Endothelial cell of umbilical vein (primary cell): ENCODE measurements around the gene SYNGR3. TPM values are rescaled to one million over a fixed set of nuclear protein-coding genes. Genes with fewer than 3 reads are reported as not detected.

Experiments
- BruUV-seq: library from RNA; stranded (reverse); fragments of 400-500 nt; replicated peaks from 2 replicates; lab custom pipeline; 2021; lab: Mats Ljungman, UMichigan
- CTCF ChIA-PET: fragments of 300-600, 350-600 bp; sonication (Branson Sonifier 250); formaldehyde crosslinking; loops from one replicate; lab custom pipeline; 2021; ENCODE audit warnings: antibody characterized with exemption, inconsistent platforms; lab: Charles Lee
- POLR2A ChIA-PET: fragments of 300-600, 350-600 bp; sonication (Branson Sonifier 250); formaldehyde crosslinking; loops from one replicate; lab custom pipeline; 2021; ENCODE audit warnings: antibody characterized with exemption, inconsistent platforms; lab: Charles Lee
- DNase-seq: peaks from one replicate; pipeline ENCODE4 v3.0.0-alpha.2; 2011; ENCODE audit warnings: low read depth, low spot score
- FAIRE-seq: peaks from 2 replicates; lab custom pipeline; 2011; peaks lifted over from hg19 to GRCh38; lab: Jason Lieb, UNC
- H2AFZ ChIP-seq: 2 replicates; pipeline ENCODE4 v1.6.0; 2012; ENCODE audit warnings: low read depth, low read length, control low read depth, inconsistent platforms
- H3K27ac ChIP-seq: 2 replicates; pipeline ENCODE4 v1.5.1; 2011; ENCODE audit warnings: low read depth, mild to moderate bottlenecking, control low read depth, low read length, moderate library complexity; ENCODE audit not compliant: insufficient read depth
- H3K27me3 ChIP-seq, 2 experiments: 2 replicates each; pipeline versions ENCODE4 v1.6.0 to v1.6.1; 2011; ENCODE audit warnings: low read length in 2 of 2, mixed read lengths in 1 of 2; ENCODE audit not compliant: control insufficient read depth in 2 of 2, insufficient read depth in 2 of 2
- H3K36me3 ChIP-seq, 2 experiments: 2 replicates in 1 of 2; 3 replicates in 1 of 2; pipeline ENCODE4 v1.5.1; 2011; ENCODE audit warnings: low read length in 2 of 2, mild to moderate bottlenecking in 1 of 2, moderate library complexity in 1 of 2; ENCODE audit not compliant: control insufficient read depth in 2 of 2, insufficient read depth in 2 of 2; ENCODE audit errors: extremely low read depth in 1 of 2
- H3K4me1 ChIP-seq: 3 replicates; pipeline ENCODE4 v1.5.1; 2011; ENCODE audit warnings: mild to moderate bottlenecking, low read length; ENCODE audit not compliant: control insufficient read depth, insufficient read depth; ENCODE audit errors: extremely low read depth
- H3K4me2 ChIP-seq: 2 replicates; pipeline ENCODE4 v1.6.1; 2011; ENCODE audit warnings: low read length, control low read depth, mixed read lengths; ENCODE audit not compliant: insufficient read depth
- H3K4me3 ChIP-seq, 3 experiments: fragments of 200-600 bp in 1 of 3; sonication (generic), shearing (Covaris generic) in 1 of 3; replicated peaks in 1 of 3; 2 replicates each; pipeline ENCODE4 v1.5.1; 2011 to 2016; ENCODE audit warnings: control low read depth in 3 of 3, low read length in 3 of 3, mild to moderate bottlenecking in 2 of 3, inconsistent platforms in 1 of 3, low read depth in 1 of 3, moderate library complexity in 1 of 3; ENCODE audit not compliant: insufficient read depth in 1 of 3
- H3K79me2 ChIP-seq: 2 replicates; pipeline ENCODE4 v1.6.0; 2012; ENCODE audit warnings: low read length, inconsistent platforms; ENCODE audit not compliant: control insufficient read depth, insufficient read depth
- H3K9ac ChIP-seq: replicated peaks from 2 replicates; pipeline ENCODE3; 2011; ENCODE audit warnings: low read length, control low read depth; ENCODE audit not compliant: insufficient read depth; ENCODE audit errors: extremely low read depth
- H3K9me1 ChIP-seq: replicated peaks from 3 replicates; pipeline ENCODE4 v1.6.0; 2011; ENCODE audit warnings: mild to moderate bottlenecking, low read length; ENCODE audit not compliant: control insufficient read depth, insufficient read depth; ENCODE audit errors: extremely low read depth
- H3K9me3 ChIP-seq: replicated peaks from 2 replicates; pipeline ENCODE4 v1.5.1; 2012; ENCODE audit warnings: low read length, inconsistent platforms; ENCODE audit not compliant: control insufficient read depth, insufficient read depth
- H4K20me1 ChIP-seq: replicated peaks from 2 replicates; pipeline ENCODE3; 2011; ENCODE audit warnings: mild to moderate bottlenecking, low read length; ENCODE audit not compliant: control insufficient read depth, insufficient read depth; ENCODE audit errors: extremely low read depth
- EZH2 ChIP-seq: IDR thresholded peaks from 2 replicates; pipeline ENCODE4 v1.6.1; 2012; ENCODE audit warnings: borderline replicate concordance, low read depth, mild to moderate bottlenecking, moderate library complexity, low read length, inconsistent platforms; ENCODE audit not compliant: severe bottlenecking
- FOS ChIP-seq: IDR thresholded peaks from 2 replicates; pipeline ENCODE4 v1.6.1; 2011; ENCODE audit warnings: mild to moderate bottlenecking, low read length, moderate library complexity, borderline replicate concordance; ENCODE audit not compliant: insufficient read depth
- GATA2 ChIP-seq: IDR thresholded peaks from 2 replicates; pipeline ENCODE4 v1.7.0; 2011; ENCODE audit warnings: low read depth, mild to moderate bottlenecking, moderate library complexity, mixed read lengths, low read length; ENCODE audit not compliant: insufficient read length, insufficient read depth
- JUN ChIP-seq: IDR thresholded peaks from 2 replicates; pipeline ENCODE4 v1.6.1; 2011; ENCODE audit warnings: borderline replicate concordance, low read depth; ENCODE audit not compliant: insufficient read length, insufficient read depth
- MYC ChIP-seq: IDR thresholded peaks from one replicate; pipeline ENCODE4 v1.6.1; 2011; ENCODE audit warnings: mild to moderate bottlenecking, low read depth, low read length
- POLR2A ChIP-seq: IDR thresholded peaks from 2 replicates; pipeline ENCODE4 v1.6.1; 2012; ENCODE audit warnings: low read depth, mild to moderate bottlenecking, control low read depth, low read length
- POLR2AphosphoS5 ChIP-seq: IDR thresholded peaks from 2 replicates; pipeline ENCODE4 v1.6.1; 2012; ENCODE audit warnings: low read depth, mild to moderate bottlenecking, control low read depth, low read length, moderate library complexity; ENCODE audit not compliant: insufficient read depth
- dilution Hi-C: fragments of 300-500 bp; cut with MboI; formaldehyde crosslinking; loops from one replicate; pipeline ENCODE4 v1.15.0; 2019; ENCODE audit warnings: low sequenced_read_pairs; ENCODE audit not compliant: extremely low pct_ligation_motif_present
- intact Hi-C: fragments of 100-400 bp; cut with micrococcal nuclease; formaldehyde crosslinking; loops from one replicate; pipeline ENCODE4 v1.10.0; 2022
- polyA plus RNA-seq, 4 experiments: library from polyadenylated mRNA; depleted of rRNA in 3 of 4; stranded (reverse) in 3 of 4; unstranded in 1 of 4; fragments of >200 nt; gene quantifications; 2 replicates each; pipeline versions ENCODE4 v1.2.1 to v1.2.3, GENCODE V29; 2011 to 2012; ENCODE audit warnings: missing spikeins in 1 of 4
- total RNA-seq: library from RNA; stranded (reverse); gene quantifications from 2 replicates; pipeline ENCODE4 v1.2.3, GENCODE V29; 2021
- TF ChIP-seq, protein P1 (sequence below): IDR thresholded peaks from 2 replicates; pipeline ENCODE4 v1.6.1; 2011; ENCODE audit not compliant: insufficient read depth, insufficient read length
- TF ChIP-seq, protein P2 (sequence below), 2 donors: IDR thresholded peaks; 1 replicate in 1 of 2; 2 replicates in 1 of 2; pipeline ENCODE4 v1.5.1; 2011; ENCODE audit warnings: low read length in 2 of 2, mild to moderate bottlenecking in 2 of 2, moderate library complexity in 2 of 2, control low read depth in 1 of 2, inconsistent platforms in 1 of 2, low read depth in 1 of 2; ENCODE audit not compliant: insufficient read depth in 1 of 2; ENCODE audit errors: extremely low read depth in 1 of 2

SYNGR3 gene
- total and polyA plus RNA-seq, 2 donors (not counting 3 experiments of a cell fraction or from before 2014, with no cell fraction given): 0.95 to 1.4 TPM

DNA sequence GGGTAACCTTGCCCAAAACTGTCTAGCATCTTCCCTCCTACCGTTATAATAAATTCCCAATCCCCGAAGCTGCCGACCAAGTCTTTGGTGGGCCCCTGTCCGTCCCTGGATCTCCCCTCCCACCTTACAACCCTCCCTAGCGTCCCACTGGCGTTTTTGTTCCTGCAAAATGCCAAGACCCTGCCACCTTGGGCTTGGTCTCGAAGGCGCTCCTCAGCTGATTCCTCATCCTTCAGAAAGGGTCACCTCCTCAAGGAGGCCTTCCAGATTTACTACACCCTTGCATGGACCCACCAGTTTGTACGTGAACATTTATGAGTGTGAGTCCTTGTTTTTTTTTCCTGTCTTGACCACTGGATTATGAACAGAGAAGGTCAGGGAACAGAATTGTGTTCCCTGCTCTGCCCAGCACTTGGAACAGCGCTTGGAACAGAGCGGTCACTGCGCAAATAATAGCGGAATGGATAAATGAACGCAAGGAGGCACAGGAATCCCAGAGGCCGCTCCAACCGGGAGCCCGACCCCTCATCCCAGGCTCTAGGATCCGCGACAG lies 6.7 kb upstream of the SYNGR3 start:
- intact Hi-C loops: no loop called here
- Histone ChIP-seq H3K27me3 (peaks cover 35 to 41% of the 10 kb centered on the region in 2 experiments), H3K27ac (no peak overlapping the region), H3K9ac (no peak overlapping the region), H3K4me2 (peak overlapping the region; percentile 65), H3K79me2 (peaks cover 5% of the 10 kb centered on the region), H4K20me1 (no peaks in the 10 kb centered on the region), H2AFZ (peak overlapping the region; percentile 90), H3K36me3 (peaks cover 0 to 10% of the 10 kb centered on the region in 2 experiments), H3K4me3 (peak overlapping the region in 2 of 3 experiments; percentile 24 to 75), H3K9me1 (no peaks in the 10 kb centered on the region), H3K9me3 (no peaks in the 10 kb centered on the region), H3K4me1 (peaks cover 15% of the 10 kb centered on the region)
- FAIRE-seq (no peak), DNase-seq (no peak)
- ChIA-PET CTCF (interaction anchor here (5.0 kb wide), 1 partner anchor 158 kb away, joined by 21 read pairs; no protein-coding TSS in a partner anchor), POLR2A (interaction anchor here (1.5 kb wide), 1 partner anchor 18 kb away, joined by 5 read pairs; the partner anchor contains the start of gene RPS2)
- dilution Hi-C loops: no loop called here
- no peak for TF ChIP-seq JUN
- TF ChIP-seq, protein P1, sequence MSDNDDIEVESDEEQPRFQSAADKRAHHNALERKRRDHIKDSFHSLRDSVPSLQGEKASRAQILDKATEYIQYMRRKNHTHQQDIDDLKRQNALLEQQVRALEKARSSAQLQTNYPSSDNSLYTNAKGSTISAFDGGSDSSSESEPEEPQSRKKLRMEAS: no peak
- TF ChIP-seq EZH2: no peak
- TF ChIP-seq GATA2: no peak
- no peak for TF ChIP-seq FOS
- TF ChIP-seq, protein P2, sequence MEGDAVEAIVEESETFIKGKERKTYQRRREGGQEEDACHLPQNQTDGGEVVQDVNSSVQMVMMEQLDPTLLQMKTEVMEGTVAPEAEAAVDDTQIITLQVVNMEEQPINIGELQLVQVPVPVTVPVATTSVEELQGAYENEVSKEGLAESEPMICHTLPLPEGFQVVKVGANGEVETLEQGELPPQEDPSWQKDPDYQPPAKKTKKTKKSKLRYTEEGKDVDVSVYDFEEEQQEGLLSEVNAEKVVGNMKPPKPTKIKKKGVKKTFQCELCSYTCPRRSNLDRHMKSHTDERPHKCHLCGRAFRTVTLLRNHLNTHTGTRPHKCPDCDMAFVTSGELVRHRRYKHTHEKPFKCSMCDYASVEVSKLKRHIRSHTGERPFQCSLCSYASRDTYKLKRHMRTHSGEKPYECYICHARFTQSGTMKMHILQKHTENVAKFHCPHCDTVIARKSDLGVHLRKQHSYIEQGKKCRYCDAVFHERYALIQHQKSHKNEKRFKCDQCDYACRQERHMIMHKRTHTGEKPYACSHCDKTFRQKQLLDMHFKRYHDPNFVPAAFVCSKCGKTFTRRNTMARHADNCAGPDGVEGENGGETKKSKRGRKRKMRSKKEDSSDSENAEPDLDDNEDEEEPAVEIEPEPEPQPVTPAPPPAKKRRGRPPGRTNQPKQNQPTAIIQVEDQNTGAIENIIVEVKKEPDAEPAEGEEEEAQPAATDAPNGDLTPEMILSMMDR (IDR thresholded peaks at IDR 0.05; ENCODE audit: extremely low read depth in 1 of 2, insufficient read depth in 1 of 2, low read depth in 1 of 2, low read length in 2 of 2): no peak
- no peak for TF ChIP-seq POLR2AphosphoS5
- no peak for TF ChIP-seq MYC
- TF ChIP-seq POLR2A: no peak
- BruUV-seq: no TSS peak
